GM23248 (cell line): ENCODE measurements around the gene NCOA3.

ENCODE experiments used
- EZH2 ChIP-seq: fragments of 200-600 bp; sonication (generic); IDR thresholded peaks from 2 replicates; pipeline ENCODE4 v1.6.1; 2018; ENCODE audit warnings: antibody characterized with exemption, mild to moderate bottlenecking; ENCODE audit not compliant: insufficient read depth, poor library complexity, severe bottlenecking
- EZH2phosphoT487 ChIP-seq: fragments of 200-600 bp; sonication (generic); IDR thresholded peaks from 2 replicates; pipeline ENCODE4 v1.6.1; 2018; ENCODE audit warnings: antibody characterized with exemption, moderate library complexity, mild to moderate bottlenecking, low read depth; ENCODE audit not compliant: insufficient read depth

DNA sequence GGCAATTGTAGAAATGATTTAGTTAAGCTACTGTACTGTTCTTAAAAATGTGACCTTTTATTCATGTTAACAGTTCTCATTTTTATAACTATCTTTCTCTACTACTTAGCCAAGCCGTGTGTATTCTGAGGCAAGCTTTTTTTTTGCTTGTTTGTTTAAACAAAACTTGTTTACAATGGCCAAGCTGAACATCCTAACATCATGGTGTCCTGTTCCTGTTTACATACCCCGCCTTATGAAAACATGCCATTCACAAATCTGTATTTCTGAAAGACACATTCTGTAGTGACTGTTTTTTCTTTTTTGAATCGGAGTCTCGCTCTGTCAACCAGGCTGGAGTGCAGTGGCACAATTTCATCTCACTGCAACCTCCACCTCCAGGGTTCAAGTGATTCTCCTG, 140.9 kb downstream of the NCOA3 start:
- TF ChIP-seq EZH2phosphoT487, result no peak
- TF ChIP-seq EZH2, result no peak
